HK-2 (cell line): ENCODE data around the gene PDE7B.

ENCODE experiments used
- DNase-seq: peaks from one replicate; pipeline ENCODE4 v3.0.0-alpha.2; 2018; ENCODE audit not compliant: unreplicated experiment

The PDE7B gene

GRCh38 chr6:136148523-136148922, 297.0 kb downstream of the PDE7B start:
- DNase-seq, result no peak

GRCh38 chr6:136149311-136149710, 297.8 kb downstream of the PDE7B start:
- no peak for DNase-seq

- DNase-seq, result no peak
Observed at GRCh38 chr6:136150961-136151360, 299.5 kb downstream of the PDE7B start.

GRCh38 chr6:136153707-136154375, 302.3 kb downstream of the PDE7B start:
- DNase-seq, result no peak

GRCh38 chr6:136155191-136155590, 303.7 kb downstream of the PDE7B start:
- DNase-seq, result no peak

- no peak for DNase-seq
Observed at GRCh38 chr6:136157743-136158142, 306.2 kb downstream of the PDE7B start.

- DNase-seq, result no peak
Observed at GRCh38 chr6:136158387-136158821, 306.9 kb downstream of the PDE7B start.

- DNase-seq, result no peak
Observed at GRCh38 chr6:136158971-136159370, 307.5 kb downstream of the PDE7B start.

- DNase-seq, result no peak
Observed at GRCh38 chr6:136160250-136160649, 308.7 kb downstream of the PDE7B start.

GRCh38 chr6:136161950-136162349, 310.4 kb downstream of the PDE7B start:
- DNase-seq, result no peak

- no peak for DNase-seq
Observed at GRCh38 chr6:136163260-136163659, 311.8 kb downstream of the PDE7B start.

GRCh38 chr6:136166815-136167214, 315.3 kb downstream of the PDE7B start:
- DNase-seq, result no peak

GRCh38 chr6:136169394-136170148, 318.1 kb downstream of the PDE7B start:
- DNase-seq, result no peak

- DNase-seq, result no peak
Observed at GRCh38 chr6:136171231-136171630, 319.7 kb downstream of the PDE7B start.

- no peak for DNase-seq
Observed at GRCh38 chr6:136173519-136174507, 322.3 kb downstream of the PDE7B start.

- DNase-seq, result no peak
Observed at GRCh38 chr6:136174510-136174909, 323.0 kb downstream of the PDE7B start.

GRCh38 chr6:136175873-136176272, 324.4 kb downstream of the PDE7B start:
- DNase-seq, result no peak

GRCh38 chr6:136178749-136179148, 327.2 kb downstream of the PDE7B start:
- DNase-seq, result no peak

- DNase-seq, result no peak
Observed at GRCh38 chr6:136180704-136181511, 329.4 kb downstream of the PDE7B start.

GRCh38 chr6:136181512-136181833, 330.0 kb downstream of the PDE7B start:
- no peak for DNase-seq

- DNase-seq, result no peak
Observed at GRCh38 chr6:136181861-136182260, 330.4 kb downstream of the PDE7B start.
